Central memory CD8-positive, alpha-beta T cell (primary cell): ENCODE results near the gene PARD3.

Experiments
- ATAC-seq: fragments of 150-1000 bp; cut with Tn5 transposase; replicated peaks from 2 replicates; pipeline ENCODE4 v1.10.0; 2022; ENCODE audit warnings: mild to moderate bottlenecking, moderate FRiP score, moderate number of reproducible peaks; ENCODE audit not compliant: poor library complexity, severe bottlenecking; ENCODE audit errors: extremely low read depth
- DNase-seq, 2 donors: peaks; one replicate each; pipeline ENCODE4 v3.0.0; 2021; ENCODE audit warnings: low spot score in 2 of 2
- H3K27ac Mint-ChIP-seq: one replicate; pipeline ENCODE4 v1.8.0; 2022; ENCODE audit warnings: low read depth, mild to moderate bottlenecking, moderate library complexity, mixed read lengths
- H3K27me3 Mint-ChIP-seq: one replicate; pipeline ENCODE4 v1.8.0; 2022; ENCODE audit warnings: mixed read lengths
- H3K36me3 Mint-ChIP-seq: one replicate; pipeline ENCODE4 v1.8.0; 2022; ENCODE audit warnings: mild to moderate bottlenecking, moderate library complexity, mixed read lengths; ENCODE audit not compliant: insufficient read depth
- H3K4me1 Mint-ChIP-seq: one replicate; pipeline ENCODE4 v1.8.0; 2022; ENCODE audit warnings: mixed read lengths
- H3K4me3 Mint-ChIP-seq: one replicate; pipeline ENCODE4 v1.8.0; 2022; ENCODE audit warnings: mild to moderate bottlenecking, moderate library complexity, mixed read lengths
- H3K9me3 Mint-ChIP-seq: one replicate; pipeline ENCODE4 v1.8.0; 2022; ENCODE audit warnings: mixed read lengths

The PARD3 gene

GRCh38 chr10:34213193-34213804 is 601.8 kb downstream of the PARD3 start:
- Mint-ChIP-seq H3K4me3 (no peak overlapping the region), H3K4me1 (no peaks in the 10 kb centered on the region), H3K9me3 (no peaks in the 10 kb centered on the region), H3K27ac (no peak overlapping the region), H3K36me3 (no peaks in the 10 kb centered on the region), H3K27me3 (no peaks in the 10 kb centered on the region)
- DNase-seq (no peak), ATAC-seq (no peak)

GRCh38 chr10:34207343-34207742 is 607.8 kb downstream of the PARD3 start:
- no peak overlapping the region for H3K4me3 Mint-ChIP-seq
- H3K36me3 Mint-ChIP-seq: no peaks in the 10 kb centered on the region
- no peak for DNase-seq
- no peaks in the 10 kb centered on the region for H3K9me3 Mint-ChIP-seq
- H3K4me1 Mint-ChIP-seq: no peaks in the 10 kb centered on the region
- no peak overlapping the region for H3K27ac Mint-ChIP-seq
- H3K27me3 Mint-ChIP-seq: peaks cover 8% of the 10 kb centered on the region
- no peak for ATAC-seq

GRCh38 chr10:34206935-34207268 is 608.2 kb downstream of the PARD3 start:
- Mint-ChIP-seq H3K36me3 (no peaks in the 10 kb centered on the region), H3K27me3 (peaks cover 8% of the 10 kb centered on the region), H3K4me3 (no peak overlapping the region), H3K4me1 (no peaks in the 10 kb centered on the region), H3K9me3 (no peaks in the 10 kb centered on the region), H3K27ac (no peak overlapping the region)
- DNase-seq (no peak), ATAC-seq (no peak)

- no peak overlapping the region for H3K4me3 Mint-ChIP-seq
- no peaks in the 10 kb centered on the region for H3K4me1 Mint-ChIP-seq
- no peak for DNase-seq
- H3K27me3 Mint-ChIP-seq: peaks cover 8% of the 10 kb centered on the region
- H3K9me3 Mint-ChIP-seq: no peaks in the 10 kb centered on the region
- H3K27ac Mint-ChIP-seq: no peak overlapping the region
- no peaks in the 10 kb centered on the region for H3K36me3 Mint-ChIP-seq
- no peak for ATAC-seq
Observed at GRCh38 chr10:34206078-34206934, 608.8 kb downstream of the PARD3 start.

GRCh38 chr10:34205452-34205851 is 609.6 kb downstream of the PARD3 start:
- peaks cover 8% of the 10 kb centered on the region for H3K27me3 Mint-ChIP-seq
- H3K27ac Mint-ChIP-seq: no peak overlapping the region
- H3K4me3 Mint-ChIP-seq: no peak overlapping the region
- no peaks in the 10 kb centered on the region for H3K36me3 Mint-ChIP-seq
- H3K9me3 Mint-ChIP-seq: no peaks in the 10 kb centered on the region
- no peaks in the 10 kb centered on the region for H3K4me1 Mint-ChIP-seq
- ATAC-seq: no peak
- no peak for DNase-seq

GRCh38 chr10:34203966-34204630 is 611.0 kb downstream of the PARD3 start:
- Mint-ChIP-seq H3K36me3 (no peaks in the 10 kb centered on the region), H3K4me3 (no peak overlapping the region), H3K4me1 (no peaks in the 10 kb centered on the region), H3K9me3 (no peaks in the 10 kb centered on the region), H3K27me3 (peaks cover 8% of the 10 kb centered on the region), H3K27ac (no peak overlapping the region)
- DNase-seq (no peak), ATAC-seq (no peak)

GRCh38 chr10:34200355-34200901 is 614.7 kb downstream of the PARD3 start:
- ATAC-seq (no peak), DNase-seq (no peak)
- no peaks in the 10 kb centered on the region for H3K36me3 Mint-ChIP-seq

GRCh38 chr10:34198953-34199352 is 616.1 kb downstream of the PARD3 start:
- Mint-ChIP-seq H3K27me3 (no peaks in the 10 kb centered on the region), H3K4me1 (no peaks in the 10 kb centered on the region), H3K36me3 (no peaks in the 10 kb centered on the region), H3K27ac (no peak overlapping the region), H3K9me3 (no peaks in the 10 kb centered on the region), H3K4me3 (no peak overlapping the region)
- ATAC-seq (no peak), DNase-seq (no peak)

More at GRCh38 chr10:34200355-34200901, 614.7 kb downstream of the PARD3 start:
- Mint-ChIP-seq H3K9me3 (no peaks in the 10 kb centered on the region), H3K4me3 (no peak overlapping the region), H3K4me1 (no peaks in the 10 kb centered on the region), H3K27me3 (no peaks in the 10 kb centered on the region), H3K27ac (no peak overlapping the region)

GRCh38 chr10:34196058-34196433 is 619.0 kb downstream of the PARD3 start:
- H3K36me3 Mint-ChIP-seq: no peaks in the 10 kb centered on the region
- ATAC-seq (no peak), DNase-seq (no peak)
- no peak overlapping the region for H3K27ac Mint-ChIP-seq
- H3K27me3 Mint-ChIP-seq: no peaks in the 10 kb centered on the region
- no peaks in the 10 kb centered on the region for H3K4me1 Mint-ChIP-seq
- no peak overlapping the region for H3K4me3 Mint-ChIP-seq
- no peaks in the 10 kb centered on the region for H3K9me3 Mint-ChIP-seq

GRCh38 chr10:34195364-34196057 is 619.6 kb downstream of the PARD3 start:
- Mint-ChIP-seq H3K27me3 (no peaks in the 10 kb centered on the region), H3K4me3 (no peak overlapping the region), H3K36me3 (no peaks in the 10 kb centered on the region), H3K27ac (no peak overlapping the region), H3K9me3 (no peaks in the 10 kb centered on the region), H3K4me1 (no peaks in the 10 kb centered on the region)
- ATAC-seq (no peak), DNase-seq (no peak)

- no peak for DNase-seq
- Mint-ChIP-seq H3K4me1 (no peaks in the 10 kb centered on the region), H3K9me3 (no peaks in the 10 kb centered on the region), H3K27me3 (no peaks in the 10 kb centered on the region), H3K36me3 (no peaks in the 10 kb centered on the region), H3K27ac (no peak overlapping the region), H3K4me3 (no peak overlapping the region)
- ATAC-seq: no peak
Observed at GRCh38 chr10:34193931-34194626, 621.0 kb downstream of the PARD3 start.

GRCh38 chr10:34192646-34193045 is 622.5 kb downstream of the PARD3 start:
- Mint-ChIP-seq H3K27ac (no peak overlapping the region), H3K36me3 (no peaks in the 10 kb centered on the region), H3K9me3 (no peaks in the 10 kb centered on the region), H3K4me1 (no peaks in the 10 kb centered on the region), H3K4me3 (no peak overlapping the region), H3K27me3 (no peaks in the 10 kb centered on the region)
- ATAC-seq (no peak), DNase-seq (no peak)
